ENCODE data around the gene ZAR1.

ZAR1 gene

GRCh38 chr4:48506716-48507115, 16.7 kb downstream of the ZAR1 start:
- H3K9me2 ChIP-seq (replicated peaks; ENCODE audit: insufficient read depth, low read length), result no peaks in the 10 kb centered on the region
- H3K27me3 ChIP-seq (replicated peaks; ENCODE audit: insufficient read depth, low read length), result no peaks in the 10 kb centered on the region
- no peaks in the 10 kb centered on the region for H3K79me2 ChIP-seq (ENCODE audit: low read length)
- no peak overlapping the region for H3K4me2 ChIP-seq (ENCODE audit: low read depth, low read length)
- TF ChIP-seq EZH2 (optimal IDR thresholded peaks at IDR 0.05; ENCODE audit: low read depth, low read length) (no peak), EZH2phosphoT487 (IDR thresholded peaks at IDR 0.05; ENCODE audit: low read length) (no peak), CTCF (IDR thresholded peaks at IDR 0.05; ENCODE audit: low read length) (no peak)
- peaks cover 13% of the 10 kb centered on the region; the same call in 1 of the 2 replicates for H3K4me1 ChIP-seq (ENCODE audit: low read length)
- H3K27ac ChIP-seq (ENCODE audit: low read length), result no peak overlapping the region
- no peak overlapping the region for H2AFZ ChIP-seq (ENCODE audit: low read length)
- DNase-seq, result no peak
- peaks cover 8% of the 10 kb centered on the region; the same call in 1 of the 2 replicates for H3F3A ChIP-seq (ENCODE audit: insufficient read depth, low read length)
- H3K9ac ChIP-seq (ENCODE audit: low read length), result no peak overlapping the region
- H3K4me3 ChIP-seq (ENCODE audit: low read length), result no peak overlapping the region
- H3K36me3 ChIP-seq (replicated peaks; ENCODE audit: insufficient read depth, low read length), result no peaks in the 10 kb centered on the region
- H4K20me1 ChIP-seq (ENCODE audit: insufficient read depth, low read length), result no peaks in the 10 kb centered on the region
- no peaks in the 10 kb centered on the region for H3K9me3 ChIP-seq (replicated peaks; ENCODE audit: insufficient read depth, low read length)

GRCh38 chr4:48509543-48509942, 19.5 kb downstream of the ZAR1 start:
- no peak for TF ChIP-seq EZH2phosphoT487 (IDR thresholded peaks at IDR 0.05; ENCODE audit: low read length)
- no peak for TF ChIP-seq EZH2 (optimal IDR thresholded peaks at IDR 0.05; ENCODE audit: low read depth, low read length)
- TF ChIP-seq CTCF (IDR thresholded peaks at IDR 0.05; ENCODE audit: low read length), result no peak
- H2AFZ ChIP-seq (ENCODE audit: low read length), result no peak overlapping the region
- H4K20me1 ChIP-seq (ENCODE audit: insufficient read depth, low read length), result no peaks in the 10 kb centered on the region
- no peaks in the 10 kb centered on the region for H3K9me2 ChIP-seq (replicated peaks; ENCODE audit: insufficient read depth, low read length)
- H3K79me2 ChIP-seq (ENCODE audit: low read length), result no peaks in the 10 kb centered on the region
- H3K4me2 ChIP-seq (ENCODE audit: low read depth, low read length), result no peak overlapping the region
- H3K36me3 ChIP-seq (replicated peaks; ENCODE audit: insufficient read depth, low read length), result 0 out of 2 replicates have a peak, but pooled peaks cover 6% of the 10 kb centered on the region
- no peaks in the 10 kb centered on the region for H3K9me3 ChIP-seq (replicated peaks; ENCODE audit: insufficient read depth, low read length)
- DNase-seq, result no peak
- H3F3A ChIP-seq (ENCODE audit: insufficient read depth, low read length), result peaks cover 4% of the 10 kb centered on the region; the same call in 1 of the 2 replicates
- H3K9ac ChIP-seq (ENCODE audit: low read length), result no peak overlapping the region
- no peak overlapping the region for H3K4me3 ChIP-seq (ENCODE audit: low read length)
- H3K4me1 ChIP-seq (ENCODE audit: low read length), result peaks cover 3% of the 10 kb centered on the region; the same call in 1 of the 2 replicates
- H3K27ac ChIP-seq (ENCODE audit: low read length), result no peak overlapping the region
- H3K27me3 ChIP-seq (replicated peaks; ENCODE audit: insufficient read depth, low read length), result no peaks in the 10 kb centered on the region

GRCh38 chr4:48518143-48518542, 28.1 kb downstream of the ZAR1 start:
- TF ChIP-seq CTCF (IDR thresholded peaks at IDR 0.05; ENCODE audit: low read length) (no peak), EZH2 (optimal IDR thresholded peaks at IDR 0.05; ENCODE audit: low read depth, low read length) (no peak), EZH2phosphoT487 (IDR thresholded peaks at IDR 0.05; ENCODE audit: low read length) (no peak)
- Histone ChIP-seq H3K36me3 (replicated peaks; ENCODE audit: insufficient read depth, low read length) (0 out of 2 replicates have a peak, but pooled peaks cover 9% of the 10 kb centered on the region), H3K27me3 (replicated peaks; ENCODE audit: insufficient read depth, low read length) (no peaks in the 10 kb centered on the region), H3K27ac (ENCODE audit: low read length) (no peak overlapping the region), H3K79me2 (ENCODE audit: low read length) (no peaks in the 10 kb centered on the region), H3K9ac (ENCODE audit: low read length) (no peak overlapping the region), H3K9me3 (replicated peaks; ENCODE audit: insufficient read depth, low read length) (no peaks in the 10 kb centered on the region), H3K4me3 (ENCODE audit: low read length) (no peak overlapping the region), H3K9me2 (replicated peaks; ENCODE audit: insufficient read depth, low read length) (no peaks in the 10 kb centered on the region), H3K4me2 (ENCODE audit: low read depth, low read length) (no peak overlapping the region), H4K20me1 (ENCODE audit: insufficient read depth, low read length) (no peaks in the 10 kb centered on the region), H3K4me1 (ENCODE audit: low read length) (no peaks in the 10 kb centered on the region), H3F3A (ENCODE audit: insufficient read depth, low read length) (no peaks in the 10 kb centered on the region), H2AFZ (ENCODE audit: low read length) (no peak overlapping the region)
- no peak for DNase-seq

All from MM.1S (cell line).